MM.1S (cell line): Measurements from ENCODE around the gene PIK3IP1.

ENCODE experiments used
- DNase-seq: peaks from one replicate; pipeline ENCODE4 v3.0.0-alpha.2; 2015
- H2AFZ ChIP-seq: fragments of 300-600 bp; sonication (generic); 2 replicates; pipeline ENCODE4 v1.6.0; 2016; ENCODE audit warnings: antibody characterized with exemption, low read length
- H3F3A ChIP-seq: fragments of 300-600 bp; sonication (generic); 2 replicates; pipeline ENCODE4 v1.6.1; 2016; ENCODE audit warnings: mild to moderate bottlenecking, antibody characterized with exemption, low read length, moderate library complexity, mixed read lengths; ENCODE audit not compliant: insufficient read depth
- H3K27ac ChIP-seq: fragments of 300-600 bp; sonication (generic); 2 replicates; pipeline ENCODE4 v1.5.1; 2016; ENCODE audit warnings: mild to moderate bottlenecking, low read length
- H3K27me3 ChIP-seq: fragments of 300-600 bp; sonication (generic); replicated peaks from 2 replicates; pipeline ENCODE4 v1.6.0; 2016; ENCODE audit warnings: low read length; ENCODE audit not compliant: insufficient read depth
- H3K36me3 ChIP-seq: fragments of 300-600 bp; sonication (generic); replicated peaks from 2 replicates; pipeline ENCODE4 v1.6.1; 2016; ENCODE audit warnings: mild to moderate bottlenecking, low read length, mixed read lengths; ENCODE audit not compliant: insufficient read depth
- H3K4me1 ChIP-seq: fragments of 300-600 bp; sonication (generic); 2 replicates; pipeline ENCODE4 v1.6.1; 2016; ENCODE audit warnings: low read length, mixed read lengths
- H3K4me2 ChIP-seq: fragments of 300-600 bp; sonication (generic); 2 replicates; pipeline ENCODE4 v1.6.0; 2016; ENCODE audit warnings: low read depth, low read length
- H3K4me3 ChIP-seq: fragments of 300-600 bp; sonication (generic); 2 replicates; pipeline ENCODE4 v1.5.1; 2016; ENCODE audit warnings: low read length, mixed read lengths
- H3K79me2 ChIP-seq: fragments of 300-600 bp; sonication (generic); 2 replicates; pipeline ENCODE4 v1.6.1; 2016; ENCODE audit warnings: mixed run types, low read length, mixed read lengths
- H3K9ac ChIP-seq: fragments of 300-600 bp; sonication (generic); 2 replicates; pipeline ENCODE4 v1.6.1; 2016; ENCODE audit warnings: low read length, mixed read lengths
- H3K9me2 ChIP-seq: fragments of 300-600 bp; sonication (generic); replicated peaks from 2 replicates; pipeline ENCODE4 v1.6.1; 2016; ENCODE audit warnings: mild to moderate bottlenecking, low read length, mixed read lengths; ENCODE audit not compliant: insufficient read depth
- H3K9me3 ChIP-seq: fragments of 300-600 bp; sonication (generic); replicated peaks from 2 replicates; pipeline ENCODE4 v1.6.1; 2016; ENCODE audit warnings: mild to moderate bottlenecking, low read length, mixed read lengths; ENCODE audit not compliant: insufficient read depth
- H4K20me1 ChIP-seq: fragments of 300-600 bp; sonication (generic); 2 replicates; pipeline ENCODE4 v1.6.1; 2016; ENCODE audit warnings: mild to moderate bottlenecking, low read length, moderate library complexity, mixed read lengths; ENCODE audit not compliant: insufficient read depth
- CTCF ChIP-seq: fragments of 300-600 bp; sonication (generic); IDR thresholded peaks from 2 replicates; pipeline ENCODE4 v1.5.1; 2016; ENCODE audit warnings: antibody characterized with exemption, low read length, mixed read lengths
- EZH2 ChIP-seq: fragments of 300-600 bp; sonication (generic); optimal IDR thresholded peaks from 2 replicates; pipeline ENCODE3; 2017; ENCODE audit warnings: low read depth, mild to moderate bottlenecking, antibody characterized with exemption, low read length, mixed read lengths
- EZH2phosphoT487 ChIP-seq: fragments of 300-600 bp; sonication (generic); IDR thresholded peaks from 2 replicates; pipeline ENCODE4 v1.6.1; 2018; ENCODE audit warnings: antibody characterized with exemption, low read length

Gene PIK3IP1

GRCh38 chr22:31271485-31271884 lies 20.8 kb downstream of the PIK3IP1 start:
- no peaks in the 10 kb centered on the region for H3K9me2 ChIP-seq
- no peak for TF ChIP-seq EZH2phosphoT487
- TF ChIP-seq EZH2 = no peak
- no peak for TF ChIP-seq CTCF
- no peaks in the 10 kb centered on the region for H3K4me1 ChIP-seq
- no peak overlapping the region for H3K27ac ChIP-seq
- no peak for DNase-seq
- no peak overlapping the region for H3K9ac ChIP-seq
- no peaks in the 10 kb centered on the region for H3F3A ChIP-seq
- peaks cover 4% of the 10 kb centered on the region; the same call in 1 of the 2 replicates for H3K36me3 ChIP-seq
- no peak overlapping the region for H3K4me3 ChIP-seq
- no peak overlapping the region for H3K4me2 ChIP-seq
- H3K27me3 ChIP-seq = no peaks in the 10 kb centered on the region
- H2AFZ ChIP-seq = no peak overlapping the region
- no peaks in the 10 kb centered on the region for H3K9me3 ChIP-seq
- no peaks in the 10 kb centered on the region for H3K79me2 ChIP-seq
- no peaks in the 10 kb centered on the region for H4K20me1 ChIP-seq

- Histone ChIP-seq H3K27me3 (no peaks in the 10 kb centered on the region), H3K9me3 (no peaks in the 10 kb centered on the region), H3K4me3 (no peak overlapping the region), H3K9me2 (no peaks in the 10 kb centered on the region), H3K4me1 (no peaks in the 10 kb centered on the region), H3K27ac (no peak overlapping the region), H2AFZ (no peak overlapping the region), H3K36me3 (peaks cover 4% of the 10 kb centered on the region; the same call in 1 of the 2 replicates), H3K9ac (no peak overlapping the region), H3K79me2 (no peaks in the 10 kb centered on the region), H4K20me1 (no peaks in the 10 kb centered on the region), H3F3A (no peaks in the 10 kb centered on the region), H3K4me2 (no peak overlapping the region)
- TF ChIP-seq EZH2 = no peak
- TF ChIP-seq CTCF = no peak
- no peak for TF ChIP-seq EZH2phosphoT487
- DNase-seq = no peak
Measured at GRCh38 chr22:31271026-31271425, 21.3 kb downstream of the PIK3IP1 start.

- Histone ChIP-seq H3K27me3 (no peaks in the 10 kb centered on the region), H3K4me1 (no peaks in the 10 kb centered on the region), H3K4me2 (no peak overlapping the region), H2AFZ (no peak overlapping the region), H3K27ac (no peak overlapping the region), H3K4me3 (no peak overlapping the region), H3K9me2 (no peaks in the 10 kb centered on the region), H3K79me2 (no peaks in the 10 kb centered on the region), H4K20me1 (no peaks in the 10 kb centered on the region), H3K9ac (no peak overlapping the region), H3F3A (no peaks in the 10 kb centered on the region), H3K36me3 (peaks cover 1% of the 10 kb centered on the region; the same call in 1 of the 2 replicates), H3K9me3 (no peaks in the 10 kb centered on the region)
- TF ChIP-seq EZH2phosphoT487 (no peak), CTCF (no peak), EZH2 (no peak)
- no peak for DNase-seq
Measured at GRCh38 chr22:31269892-31270579, 22.3 kb downstream of the PIK3IP1 start.
